H1 (cell line): ENCODE measurements around the gene DCDC2. TPM values are rescaled to one million over a fixed set of nuclear protein-coding genes. Genes with fewer than 3 reads are reported as not detected.

Source experiments
- CTCF ChIA-PET: fragments of 300-600 bp; sonication (Branson Sonifier 250); formaldehyde crosslinking; loops from one replicate; lab custom pipeline; 2021; ENCODE audit not compliant: partially characterized antibody; lab: Charles Lee
- POLR2A ChIA-PET: fragments of 300-600 bp; sonication (Branson Sonifier 250); formaldehyde crosslinking; loops from one replicate; lab custom pipeline; 2021; ENCODE audit warnings: inconsistent platforms; ENCODE audit not compliant: partially characterized antibody; lab: Charles Lee
- DNase-seq, 2 experiments: peaks; one replicate each; pipeline versions ENCODE4 v3.0.0 to v3.0.0-alpha.2; 2010 to 2022; ENCODE audit warnings: low spot score in 2 of 2, low read depth in 1 of 2, mixed read lengths in 1 of 2
- FAIRE-seq: peaks from 2 replicates; lab custom pipeline; 2011; peaks lifted over from hg19 to GRCh38; lab: Jason Lieb, UNC
- H2AFZ ChIP-seq: 2 replicates; pipeline ENCODE4 v1.8.1; 2012; ENCODE audit warnings: low read length, inconsistent platforms
- H2AK5ac ChIP-seq: 2 replicates; pipeline ENCODE4 v1.6.1; 2013; ENCODE audit warnings: low read depth, low read length
- H2BK120ac ChIP-seq: replicated peaks from 2 replicates; pipeline ENCODE3; 2013; ENCODE audit warnings: low read depth, low read length, inconsistent platforms
- H2BK12ac ChIP-seq: 2 replicates; pipeline ENCODE4 v1.6.1; 2013; ENCODE audit warnings: low read depth, low read length
- H2BK15ac ChIP-seq: 2 replicates; pipeline ENCODE4 v1.6.1; 2013; ENCODE audit warnings: low read length
- H2BK20ac ChIP-seq: 2 replicates; pipeline ENCODE4 v1.6.1; 2013; ENCODE audit warnings: low read length
- H2BK5ac ChIP-seq: 2 replicates; pipeline ENCODE4 v1.6.1; 2013; ENCODE audit warnings: low read depth, low read length
- H3K14ac ChIP-seq: 2 replicates; pipeline ENCODE4 v1.6.1; 2013; ENCODE audit warnings: inconsistent platforms; ENCODE audit not compliant: insufficient read length
- H3K18ac ChIP-seq: 2 replicates; pipeline ENCODE4 v1.6.1; 2013; ENCODE audit warnings: low read length; ENCODE audit errors: extremely low read depth
- H3K23ac ChIP-seq: 2 replicates; pipeline ENCODE4 v1.6.1; 2013; ENCODE audit warnings: inconsistent platforms; ENCODE audit not compliant: insufficient read length
- H3K23me2 ChIP-seq: 2 replicates; pipeline ENCODE4 v1.6.1; 2013; ENCODE audit warnings: low read depth, low read length
- H3K27ac ChIP-seq: 2 replicates; pipeline ENCODE4 v1.6.1; 2011; ENCODE audit warnings: low read depth, low read length, inconsistent platforms
- H3K27me3 ChIP-seq, 4 experiments: replicated peaks in 1 of 4; 1 replicate in 1 of 4; 2 replicates in 3 of 4; pipeline versions ENCODE4 v1.6.1 to v1.8.1; 2011 to 2013; ENCODE audit warnings: low read length in 3 of 4, mild to moderate bottlenecking in 3 of 4, inconsistent platforms in 2 of 4, mixed read lengths in 2 of 4, moderate library complexity in 1 of 4; ENCODE audit not compliant: control insufficient read depth in 3 of 4, insufficient read depth in 3 of 4; ENCODE audit errors: extremely low read depth in 1 of 4
- H3K36me3 ChIP-seq, 4 experiments: 2 replicates each; pipeline versions ENCODE4 v1.6.1 to v1.8.1; 2011 to 2013; ENCODE audit warnings: mild to moderate bottlenecking in 4 of 4, low read length in 3 of 4, moderate library complexity in 2 of 4, control low read depth in 1 of 4, inconsistent platforms in 1 of 4; ENCODE audit not compliant: insufficient read depth in 4 of 4, control insufficient read depth in 2 of 4
- H3K4ac ChIP-seq: replicated peaks from 2 replicates; pipeline ENCODE3; 2013; ENCODE audit warnings: low read length, low read depth, mixed read lengths, inconsistent platforms; ENCODE audit not compliant: insufficient read length
- H3K4me1 ChIP-seq, 4 experiments: replicated peaks in 1 of 4; 1 replicate in 1 of 4; 2 replicates in 3 of 4; pipeline versions ENCODE4 v1.6.1 to v1.8.1; 2011 to 2013; ENCODE audit warnings: low read length in 3 of 4, inconsistent platforms in 2 of 4, mixed read lengths in 1 of 4; ENCODE audit not compliant: insufficient read depth in 4 of 4, control insufficient read depth in 3 of 4
- H3K4me2 ChIP-seq, 2 experiments: 2 replicates each; pipeline versions ENCODE4 v1.6.1 to v1.8.1; 2011 to 2013; ENCODE audit warnings: low read depth in 2 of 2, low read length in 2 of 2, control low read depth in 1 of 2, inconsistent platforms in 1 of 2, mild to moderate bottlenecking in 1 of 2; ENCODE audit not compliant: insufficient read depth in 1 of 2
- H3K4me3 ChIP-seq, 4 experiments: fragments of 200-600, 300-600 bp in 1 of 4; sonication (generic), shearing (Covaris generic), sonication (Bioruptor Twin) in 1 of 4; 2 replicates each; pipeline versions ENCODE4 v1.5.1 to v1.8.1; 2011 to 2016; ENCODE audit warnings: low read length in 4 of 4, low read depth in 3 of 4, control low read depth in 2 of 4, inconsistent platforms in 2 of 4, mild to moderate bottlenecking in 2 of 4, mixed read lengths in 1 of 4, moderate library complexity in 1 of 4; ENCODE audit not compliant: insufficient read depth in 2 of 4; ENCODE audit errors: extremely low read depth in 1 of 4
- H3K56ac ChIP-seq: replicated peaks from 2 replicates; pipeline ENCODE3; 2013; ENCODE audit warnings: low read depth, mild to moderate bottlenecking, mixed read lengths, low read length, inconsistent platforms; ENCODE audit not compliant: insufficient read length
- H3K79me1 ChIP-seq: 2 replicates; pipeline ENCODE4 v1.6.1; 2013; ENCODE audit warnings: low read depth, low read length, control low read depth
- H3K79me2 ChIP-seq, 2 experiments: 2 replicates each; pipeline versions ENCODE4 v1.6.1 to v1.8.1; 2012 to 2013; ENCODE audit warnings: low read length in 2 of 2, mild to moderate bottlenecking in 2 of 2, inconsistent platforms in 1 of 2; ENCODE audit not compliant: insufficient read depth in 2 of 2, control insufficient read depth in 1 of 2
- H3K9ac ChIP-seq, 4 experiments: replicated peaks in 1 of 4; 1 replicate in 1 of 4; 2 replicates in 3 of 4; pipeline versions ENCODE4 v1.6.1 to v1.8.1; 2011 to 2013; ENCODE audit warnings: low read depth in 3 of 4, low read length in 3 of 4, control low read depth in 2 of 4, mild to moderate bottlenecking in 2 of 4, moderate library complexity in 2 of 4, inconsistent platforms in 1 of 4; ENCODE audit errors: extremely low read depth in 1 of 4
- H3K9me3 ChIP-seq, 2 experiments: 2 replicates each; pipeline versions ENCODE4 v1.6.1 to v1.8.1; 2012 to 2013; ENCODE audit warnings: mild to moderate bottlenecking in 2 of 2, moderate library complexity in 2 of 2, control low read depth in 1 of 2, inconsistent platforms in 1 of 2, low read depth in 1 of 2, low read length in 1 of 2, mixed read lengths in 1 of 2; ENCODE audit not compliant: insufficient read depth in 2 of 2
- H4K20me1 ChIP-seq, 2 experiments: replicated peaks in 1 of 2; 2 replicates each; pipeline versions ENCODE3 to v1.8.1; 2011 to 2013; ENCODE audit warnings: inconsistent platforms in 2 of 2, low read length in 2 of 2, mild to moderate bottlenecking in 1 of 2; ENCODE audit not compliant: insufficient read depth in 2 of 2, control insufficient read depth in 1 of 2
- H4K5ac ChIP-seq: 2 replicates; pipeline ENCODE4 v1.6.1; 2013; ENCODE audit warnings: low read length, low read depth, mixed read lengths, inconsistent platforms; ENCODE audit not compliant: insufficient read length
- H4K8ac ChIP-seq: 2 replicates; pipeline ENCODE4 v1.8.0; 2013; ENCODE audit warnings: mild to moderate bottlenecking, moderate library complexity, low read length, inconsistent platforms; ENCODE audit not compliant: insufficient read depth; ENCODE audit errors: extremely low read depth
- H4K91ac ChIP-seq: replicated peaks from 2 replicates; pipeline ENCODE3; 2013; ENCODE audit warnings: low read length, mixed read lengths, inconsistent platforms; ENCODE audit not compliant: insufficient read length
- BACH1 ChIP-seq: IDR thresholded peaks from 2 replicates; pipeline ENCODE4 v1.6.1; 2012; ENCODE audit warnings: low read length, improper control_type of control experiment
- BCL11A ChIP-seq, 2 experiments: IDR thresholded peaks; one replicate each; pipeline ENCODE4 v1.6.1; 2011; ENCODE audit warnings: low read depth in 2 of 2, low read length in 2 of 2, mild to moderate bottlenecking in 2 of 2
- BRCA1 ChIP-seq: IDR thresholded peaks from 2 replicates; pipeline ENCODE4 v1.6.1; 2012; ENCODE audit warnings: low read depth, low read length, improper control_type of control experiment
- E2F6 ChIP-seq: IDR thresholded peaks from 2 replicates; pipeline ENCODE4 v1.6.1; 2012; ENCODE audit warnings: inconsistent platforms
- EGR1 ChIP-seq: IDR thresholded peaks from 2 replicates; pipeline ENCODE4 v1.6.1; 2011; ENCODE audit warnings: low read depth, low read length, borderline replicate concordance
- EP300 ChIP-seq, 2 experiments: IDR thresholded peaks; 1 replicate in 1 of 2; 2 replicates in 1 of 2; pipeline ENCODE4 v1.6.1; 2011 to 2012; ENCODE audit warnings: low read depth in 2 of 2, low read length in 2 of 2, mild to moderate bottlenecking in 2 of 2, borderline replicate concordance in 1 of 2, inconsistent platforms in 1 of 2, moderate library complexity in 1 of 2
- EZH2 ChIP-seq: fragments of 200-600 bp; sonication (generic); IDR thresholded peaks from 2 replicates; pipeline ENCODE4 v1.7.1; 2012; ENCODE audit warnings: low read depth, mild to moderate bottlenecking, moderate library complexity, low read length, inconsistent platforms; ENCODE audit not compliant: severe bottlenecking
- GTF2F1 ChIP-seq: IDR thresholded peaks from 2 replicates; pipeline ENCODE4 v1.6.1; 2012; ENCODE audit warnings: low read depth, low read length, improper control_type of control experiment, borderline replicate concordance
- NANOG ChIP-seq: IDR thresholded peaks from 2 replicates; pipeline ENCODE4 v1.6.1; 2011; ENCODE audit warnings: low read length, low read depth, mild to moderate bottlenecking, inconsistent platforms; ENCODE audit not compliant: insufficient read depth, poor library complexity, severe bottlenecking
- PHF8 ChIP-seq: fragments of 200-600 bp; sonication (generic); conservative IDR thresholded peaks from 2 replicates; pipeline ENCODE4 v1.7.1; 2012; ENCODE audit warnings: low read depth, mild to moderate bottlenecking, inconsistent platforms, low read length, moderate library complexity
- RBBP5 ChIP-seq: IDR thresholded peaks from 2 replicates; pipeline ENCODE4 v1.7.1; 2012; ENCODE audit warnings: low read depth, mild to moderate bottlenecking, inconsistent platforms, low read length, moderate library complexity, borderline replicate concordance
- SP4 ChIP-seq: IDR thresholded peaks from 2 replicates; pipeline ENCODE4 v1.6.1; 2012; ENCODE audit warnings: low read length, inconsistent platforms
- TEAD4 ChIP-seq: IDR thresholded peaks from 2 replicates; pipeline ENCODE4 v1.6.1; 2012; ENCODE audit warnings: low read depth, low read length, inconsistent platforms, mixed read lengths
- ZNF274 ChIP-seq: IDR thresholded peaks from 2 replicates; pipeline ENCODE4 v1.7.0; 2012; ENCODE audit warnings: low read length, borderline replicate concordance; ENCODE audit errors: extremely low read depth
- WGBS, 2 experiments: shearing (Covaris generic) in 1 of 2; methylation state at CpG; one replicate each; pipeline versions ENCODE4 v1.1.6 to v1.1.7; 2013 to 2015; ENCODE audit warnings: low lambda C conversion rate in 2 of 2, mixed read lengths in 2 of 2, inconsistent platforms in 1 of 2, low coverage in 1 of 2, missing lambda C conversion rate in 1 of 2; ENCODE audit not compliant: insufficient replicate concordance in 2 of 2, insufficient coverage in 1 of 2, insufficient read length in 1 of 2; ENCODE audit errors: extremely low coverage in 1 of 2, missing lambda C conversion rate in 1 of 2; 5-methylcytosine and 5-hydroxymethylcytosine counted together
- polyA plus RNA-seq, 7 experiments: library from polyadenylated mRNA; depleted of rRNA in 3 of 7; stranded (reverse) in 5 of 7; unstranded in 2 of 7; fragments of >200 nt in 5 of 7; fragments of 200-250 nt in 2 of 7; gene quantifications; 1 replicate in 5 of 7; 2 replicates in 1 of 7; 4 replicates in 1 of 7; pipeline versions ENCODE4 v1.2.1 to v1.2.3, GENCODE V29; 2011 to 2013; ENCODE audit warnings: missing spikeins in 2 of 7, mixed read lengths in 2 of 7
- total RNA-seq: library from RNA; stranded (reverse); fragmentation: NEBNext Ultra II Directional; extraction: Animal tissue kit (Norgen Biotek cat#: 25700); gene quantifications from 2 replicates; pipeline ENCODE4 v1.2.1, GENCODE V29; 2021

DCDC2 gene
- total and polyA plus RNA-seq, 2 of the 8 experiments (the other 6 are each of a cell fraction or from before 2014, with no cell fraction given): 0.03 to 0.15 TPM

GRCh38 chr6:24149836-24150235 is 208.0 kb downstream of the DCDC2 start:
- Histone ChIP-seq H3K23ac (no peak overlapping the region), H2BK5ac (no peak overlapping the region), H3K4me3 (no peak overlapping the region), H2BK120ac (no peak overlapping the region), H3K4ac (no peak overlapping the region), H3K56ac (no peak overlapping the region), H3K27me3 (no peaks in the 10 kb centered on the region), H3K27ac (no peak overlapping the region), H4K91ac (no peak overlapping the region), H3K4me2 (no peak overlapping the region), H3K14ac (no peak overlapping the region), H3K9ac (no peak overlapping the region), H3K79me2 (no peaks in the 10 kb centered on the region), H3K4me1 (no peaks in the 10 kb centered on the region), H4K20me1 (no peaks in the 10 kb centered on the region), H2AK5ac (no peak overlapping the region), H3K18ac (no peak overlapping the region), H3K79me1 (no peaks in the 10 kb centered on the region), H3K23me2 (no peaks in the 10 kb centered on the region; the same call in 1 of the 2 replicates), H4K8ac (no peak overlapping the region), H3K9me3 (no peaks in the 10 kb centered on the region), H4K5ac (no peak overlapping the region), H2BK12ac (no peak overlapping the region), H3K36me3 (no peaks in the 10 kb centered on the region), H2AFZ (no peak overlapping the region), H2BK15ac (no peak overlapping the region), H2BK20ac (no peak overlapping the region)
- WGBS, 2 experiments: 80% methylated on average over 3 of the region's 3 CpGs; no CpG with 5 or more reads in 1 of the 2 experiments
- CTCF ChIA-PET: interaction anchor here (0.7 to 1.3 kb wide), 4 partner anchors 8 to 278 kb away, joined by 3 to 6 read pairs (median 3); no protein-coding TSS in a partner anchor
- no peak for FAIRE-seq
- POLR2A ChIA-PET: no interaction called here
- no peak for DNase-seq
- TF ChIP-seq RBBP5: no peak
- TF ChIP-seq BACH1: no peak
- TF ChIP-seq NANOG: no peak
- no peak for TF ChIP-seq E2F6
- no peak for TF ChIP-seq EZH2
- TF ChIP-seq TEAD4: no peak
- TF ChIP-seq GTF2F1: no peak
- TF ChIP-seq BRCA1: no peak
- no peak for TF ChIP-seq EP300 (IDR thresholded peaks at IDR 0.05; ENCODE audit: borderline replicate concordance in 1 of 2, low read depth in 2 of 2, low read length in 2 of 2)
- no peak for TF ChIP-seq PHF8
- no peak for TF ChIP-seq SP4
- TF ChIP-seq EGR1: no peak
- TF ChIP-seq ZNF274: no peak
- no peak for TF ChIP-seq BCL11A (IDR thresholded peaks at IDR 0.05; ENCODE audit: low read depth in 2 of 2, low read length in 2 of 2)
